CD14-positive monocyte (primary cell): Measurements from ENCODE around the gene POLDIP2. TPM values are rescaled to one million over a fixed set of nuclear protein-coding genes. Genes with fewer than 3 reads are reported as not detected.

Source experiments
- DNase-seq, 3 donors: peaks; one replicate each; pipeline ENCODE4 v3.0.0-alpha.2; 2011 to 2022
- H2AFZ ChIP-seq: 2 replicates; pipeline ENCODE4 v1.6.0; 2012; ENCODE audit warnings: mild to moderate bottlenecking, low read depth, low read length, inconsistent platforms; ENCODE audit not compliant: insufficient read depth, poor library complexity, severe bottlenecking
- H3K27ac ChIP-seq, 2 donors: 1 replicate in 1 of 2; 2 replicates in 1 of 2; pipeline ENCODE4 v1.5.1; 2012 to 2013; ENCODE audit warnings: low read length in 2 of 2, control low read depth in 1 of 2, inconsistent platforms in 1 of 2, low read depth in 1 of 2, mild to moderate bottlenecking in 1 of 2
- H3K27me3 ChIP-seq, 2 donors: one replicate each; pipeline versions ENCODE4 v1.6.0 to v1.6.1; 2011 to 2013; ENCODE audit warnings: low read length in 2 of 2; ENCODE audit not compliant: control insufficient read depth in 2 of 2, insufficient read depth in 2 of 2
- H3K36me3 ChIP-seq, 2 donors: replicated peaks in 1 of 2; 1 replicate in 1 of 2; 2 replicates in 1 of 2; pipeline versions ENCODE4 v1.5.1 to v1.6.1; 2012 to 2013; ENCODE audit warnings: low read length in 2 of 2, control low read depth in 1 of 2, inconsistent platforms in 1 of 2, mild to moderate bottlenecking in 1 of 2; ENCODE audit not compliant: insufficient read depth in 2 of 2, control insufficient read depth in 1 of 2
- H3K4me1 ChIP-seq, 2 donors: 1 replicate in 1 of 2; 2 replicates in 1 of 2; pipeline versions ENCODE4 v1.5.1 to v1.6.1; 2012 to 2013; ENCODE audit warnings: low read length in 2 of 2, control low read depth in 1 of 2, inconsistent platforms in 1 of 2, mild to moderate bottlenecking in 1 of 2, moderate library complexity in 1 of 2; ENCODE audit not compliant: insufficient read depth in 2 of 2, control insufficient read depth in 1 of 2
- H3K4me2 ChIP-seq: replicated peaks from 2 replicates; pipeline ENCODE3; 2012; ENCODE audit warnings: low read length, moderate library complexity, mild to moderate bottlenecking; ENCODE audit not compliant: poor library complexity, severe bottlenecking; ENCODE audit errors: extremely low read depth
- H3K4me3 ChIP-seq, 3 experiments: fragments of 200-600 bp in 1 of 3; sonication (generic) in 1 of 3; replicated peaks in 1 of 3; 1 replicate in 2 of 3; 2 replicates in 1 of 3; pipeline ENCODE4 v1.5.1; 2011 to 2013; ENCODE audit warnings: low read length in 3 of 3, mild to moderate bottlenecking in 3 of 3, control low read depth in 2 of 3, low read depth in 2 of 3, inconsistent platforms in 1 of 3, moderate library complexity in 1 of 3
- H3K79me2 ChIP-seq: 2 replicates; pipeline ENCODE4 v1.6.0; 2012; ENCODE audit warnings: mild to moderate bottlenecking, control low read depth, inconsistent platforms, low read length, moderate library complexity; ENCODE audit not compliant: insufficient read depth
- H3K9ac ChIP-seq: 2 replicates; pipeline ENCODE4 v1.6.0; 2017; ENCODE audit warnings: low read length, mild to moderate bottlenecking; ENCODE audit not compliant: insufficient read depth, poor library complexity, severe bottlenecking
- H3K9me3 ChIP-seq, 2 donors: replicated peaks in 1 of 2; 1 replicate in 1 of 2; 2 replicates in 1 of 2; pipeline versions ENCODE4 v1.5.1 to v1.6.1; 2012 to 2013; ENCODE audit warnings: low read length in 2 of 2, control low read depth in 1 of 2; ENCODE audit not compliant: control insufficient read depth in 1 of 2, insufficient read depth in 1 of 2
- H4K20me1 ChIP-seq: 2 replicates; pipeline ENCODE4 v1.6.0; 2012; ENCODE audit warnings: mild to moderate bottlenecking, low read length, control low read depth, moderate library complexity; ENCODE audit not compliant: insufficient read depth
- H3K27ac Mint-ChIP-seq, 7 donors: one replicate each; pipeline ENCODE4 v1.8.0; 2020; ENCODE audit warnings: mild to moderate bottlenecking in 7 of 7, mixed read lengths in 7 of 7, moderate library complexity in 6 of 7, inconsistent platforms in 2 of 7
- H3K27me3 Mint-ChIP-seq, 3 donors: one replicate each; pipeline ENCODE4 v1.8.0; 2021 to 2022; ENCODE audit warnings: low read depth in 3 of 3, mild to moderate bottlenecking in 3 of 3, mixed read lengths in 3 of 3, moderate library complexity in 3 of 3, inconsistent platforms in 1 of 3
- H3K36me3 Mint-ChIP-seq, 2 donors: one replicate each; pipeline ENCODE4 v1.8.0; 2020; ENCODE audit warnings: mixed read lengths in 2 of 2, inconsistent platforms in 1 of 2, mild to moderate bottlenecking in 1 of 2
- H3K4me1 Mint-ChIP-seq: one replicate; pipeline ENCODE4 v1.8.0; 2020; ENCODE audit warnings: mild to moderate bottlenecking, mixed read lengths
- H3K4me3 Mint-ChIP-seq, 2 donors: one replicate each; pipeline ENCODE4 v1.8.0; 2020; ENCODE audit warnings: mild to moderate bottlenecking in 2 of 2, mixed read lengths in 2 of 2, moderate library complexity in 1 of 2
- H3K9me3 Mint-ChIP-seq, 7 donors: one replicate each; pipeline ENCODE4 v1.8.0; 2020 to 2022; ENCODE audit warnings: mixed read lengths in 7 of 7, mild to moderate bottlenecking in 6 of 7, moderate library complexity in 6 of 7, inconsistent platforms in 2 of 7
- CTCF ChIP-seq: fragments of 200-600 bp; IDR thresholded peaks from one replicate; pipeline ENCODE4 v1.8.0; 2022; ENCODE audit warnings: antibody characterized with exemption, mild to moderate bottlenecking
- WGBS: methylation state at CpG from one replicate; pipeline ENCODE4 v1.1.5; 2013; ENCODE audit warnings: missing lambda C conversion rate; ENCODE audit not compliant: insufficient coverage; 5-methylcytosine and 5-hydroxymethylcytosine counted together
- intact Hi-C, 2 donors: fragments of 100-400 bp; cut with micrococcal nuclease; formaldehyde crosslinking; loops; one replicate each; pipeline versions ENCODE4 v1.15.0 to v1.15.1; 2023
- polyA plus RNA-seq, 3 donors: library from polyadenylated mRNA; depleted of rRNA in 1 of 3; unstranded in 2 of 3; stranded (reverse) in 1 of 3; fragments of 300-500 nt in 2 of 3; fragments of >200 nt in 1 of 3; fragmentation: Illumina TruSeq in 2 of 3; gene quantifications; 1 replicate in 2 of 3; 2 replicates in 1 of 3; pipeline ENCODE4 v1.2.3, GENCODE V29; 2012 to 2021

The POLDIP2 gene
- polyA plus RNA-seq, 3 donors, result 31.5 to 76.9 (median 72.4) TPM

- Histone ChIP-seq H3K4me1 (no peaks in the 10 kb centered on the region), H3K4me2 (no peak overlapping the region), H4K20me1 (no peaks in the 10 kb centered on the region), H3K27me3 (no peaks in the 10 kb centered on the region), H3K36me3 (peaks cover 94 to 98% of the 10 kb centered on the region in 2 donors), H3K9me3 (no peaks in the 10 kb centered on the region), H3K79me2 (no peaks in the 10 kb centered on the region), H3K9ac (no peak overlapping the region), H3K4me3 (no peak overlapping the region), H3K27ac (no peak overlapping the region), H2AFZ (no peak overlapping the region)
- no peak for TF ChIP-seq CTCF
- 100% methylated on average over 1 of the region's 2 CpGs for WGBS
- no peak overlapping the region for H3K4me3 Mint-ChIP-seq
- H3K36me3 Mint-ChIP-seq, result peaks cover 85 to 99% of the 10 kb centered on the region in 2 donors
- intact Hi-C loops, result no loop called here
- H3K4me1 Mint-ChIP-seq, result no peaks in the 10 kb centered on the region
- DNase-seq, result no peak
- no peaks in the 10 kb centered on the region for H3K9me3 Mint-ChIP-seq
- no peak overlapping the region for H3K27ac Mint-ChIP-seq
- no peaks in the 10 kb centered on the region for H3K27me3 Mint-ChIP-seq
Measured at GRCh38 chr17:28346199-28346580, 11.1 kb downstream of the POLDIP2 start.

- no peak overlapping the region for H2AFZ ChIP-seq
- no peaks in the 10 kb centered on the region for H3K9me3 ChIP-seq
- no peaks in the 10 kb centered on the region for H3K4me1 ChIP-seq
- no peaks in the 10 kb centered on the region for H3K27me3 ChIP-seq
- H3K4me1 Mint-ChIP-seq, result no peaks in the 10 kb centered on the region
- H3K4me2 ChIP-seq, result no peak overlapping the region
- H3K27me3 Mint-ChIP-seq, result peaks cover 0 to under 1% (median 0%) of the 10 kb centered on the region in 3 donors
- H3K27ac Mint-ChIP-seq, result peak overlapping the region in 2 of 7 donors; percentile 57 to 58
- H3K9me3 Mint-ChIP-seq, result no peaks in the 10 kb centered on the region
- H3K36me3 ChIP-seq, result peaks cover 94 to 98% of the 10 kb centered on the region in 2 donors
- WGBS, result 92% methylated on average over 7 of the region's 13 CpGs
- no peak overlapping the region for H3K27ac ChIP-seq
- H3K4me3 ChIP-seq, result no peak overlapping the region
- no peaks in the 10 kb centered on the region for H3K79me2 ChIP-seq
- no peak overlapping the region for H3K9ac ChIP-seq
- intact Hi-C loops, result no loop called here
- no peak overlapping the region for H3K4me3 Mint-ChIP-seq
- no peak for DNase-seq
- no peak for TF ChIP-seq CTCF
- H3K36me3 Mint-ChIP-seq, result peaks cover 85 to 99% of the 10 kb centered on the region in 2 donors
- H4K20me1 ChIP-seq, result no peaks in the 10 kb centered on the region
Measured at GRCh38 chr17:28345419-28346198, 11.7 kb downstream of the POLDIP2 start.
